Naive thymus-derived CD8-positive, alpha-beta T cell (primary cell): ENCODE results near the gene PIK3CG. TPM values are rescaled to one million over a fixed set of nuclear protein-coding genes. Genes with fewer than 3 reads are reported as not detected.
"Not testable (repeated sequence)": the region's sequence is repeated elsewhere in the genome, so short reads cannot be mapped to it uniquely, and the experiment has no call there.

Experiments
- ATAC-seq, 2 donors: fragments of 150-1000 bp; cut with Tn5 transposase in 1 of 2; sonication (Bioruptor Pico), chemical (Tn5 transposase) in 1 of 2; 1 replicate in 1 of 2; 2 replicates in 1 of 2; pipeline ENCODE4 v1.10.0; 2021; ENCODE audit warnings: mild to moderate bottlenecking in 2 of 2, moderate library complexity in 2 of 2
- POLR2A ChIA-PET: fragments of 350-600 bp; sonication (Branson Sonifier 250); formaldehyde crosslinking; loops from one replicate; lab custom pipeline; 2021; ENCODE audit warnings: antibody characterized with exemption; lab: Charles Lee
- DNase-seq, 10 donors: peaks; one replicate each; pipeline versions ENCODE4 v3.0.0 to v3.0.0-alpha.2; 2020 to 2022
- H3K27ac Mint-ChIP-seq, 10 donors: one replicate each; pipeline ENCODE4 v1.8.0; 2020 to 2022; ENCODE audit warnings: mild to moderate bottlenecking in 10 of 10, mixed read lengths in 10 of 10, moderate library complexity in 4 of 10, inconsistent platforms in 1 of 10
- H3K27me3 Mint-ChIP-seq, 5 donors: one replicate each; pipeline ENCODE4 v1.8.0; 2021 to 2022; ENCODE audit warnings: mixed read lengths in 5 of 5
- H3K36me3 Mint-ChIP-seq, 3 donors: one replicate each; pipeline ENCODE4 v1.8.0; 2020 to 2022; ENCODE audit warnings: mixed read lengths in 3 of 3, mild to moderate bottlenecking in 2 of 3, inconsistent platforms in 1 of 3
- H3K4me1 Mint-ChIP-seq, 4 donors: one replicate each; pipeline ENCODE4 v1.8.0; 2021 to 2022; ENCODE audit warnings: mixed read lengths in 4 of 4
- H3K4me3 Mint-ChIP-seq, 10 donors: one replicate each; pipeline ENCODE4 v1.8.0; 2020 to 2022; ENCODE audit warnings: mild to moderate bottlenecking in 10 of 10, mixed read lengths in 10 of 10, moderate library complexity in 6 of 10, inconsistent platforms in 1 of 10
- H3K9me3 Mint-ChIP-seq, 9 donors: one replicate each; pipeline ENCODE4 v1.8.0; 2020 to 2022; ENCODE audit warnings: mixed read lengths in 9 of 9, mild to moderate bottlenecking in 3 of 9, inconsistent platforms in 1 of 9, moderate library complexity in 1 of 9
- polyA plus RNA-seq, 3 donors: library from polyadenylated mRNA; unstranded; fragments of 300-500 nt; fragmentation: Illumina TruSeq; gene quantifications; one replicate each; pipeline ENCODE4 v1.2.3, GENCODE V29; 2021
- total RNA-seq, 8 experiments: library from RNA in 2 of 8; stranded (reverse) in 2 of 8; gene quantifications; one replicate each; pipeline ENCODE4 v1.2.3 and lab custom pipeline; 2021 to 2026

Gene PIK3CG
- total and polyA plus RNA-seq, 5 experiments from 2014 or later, result 18.3 to 34.4 (median 23.0) TPM

DNA sequence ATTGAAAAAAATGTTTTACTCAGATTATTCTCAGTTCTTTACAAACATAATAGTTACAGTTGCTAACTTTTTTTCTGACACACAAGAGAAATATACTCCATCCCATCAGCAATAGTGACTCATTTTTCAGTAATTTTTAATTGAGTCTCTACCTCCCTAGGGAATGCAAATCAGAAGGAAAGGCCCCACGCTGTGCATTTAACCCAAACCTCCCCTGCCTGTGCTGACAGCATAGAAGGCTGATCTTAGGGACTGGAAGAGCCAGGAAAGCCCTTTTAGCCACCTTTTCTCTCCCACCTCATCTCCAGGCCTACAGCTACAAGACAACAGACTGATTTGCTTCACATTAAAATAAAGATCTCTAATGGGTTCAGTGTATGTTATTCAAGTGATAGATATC lies 24.7 kb upstream of the PIK3CG start:
- Mint-ChIP-seq H3K4me3 (no peak overlapping the region), H3K9me3 (no peaks in the 10 kb centered on the region), H3K4me1 (peaks cover 0 to 9% (median 3%) of the 10 kb centered on the region in 4 donors), H3K27ac (no peak overlapping the region), H3K36me3 (no peaks in the 10 kb centered on the region), H3K27me3 (peaks cover 0 to 4% (median 0%) of the 10 kb centered on the region in 5 donors)
- POLR2A ChIA-PET, result no interaction called here
- no peak for DNase-seq
- ATAC-seq, result no peak

DNA sequence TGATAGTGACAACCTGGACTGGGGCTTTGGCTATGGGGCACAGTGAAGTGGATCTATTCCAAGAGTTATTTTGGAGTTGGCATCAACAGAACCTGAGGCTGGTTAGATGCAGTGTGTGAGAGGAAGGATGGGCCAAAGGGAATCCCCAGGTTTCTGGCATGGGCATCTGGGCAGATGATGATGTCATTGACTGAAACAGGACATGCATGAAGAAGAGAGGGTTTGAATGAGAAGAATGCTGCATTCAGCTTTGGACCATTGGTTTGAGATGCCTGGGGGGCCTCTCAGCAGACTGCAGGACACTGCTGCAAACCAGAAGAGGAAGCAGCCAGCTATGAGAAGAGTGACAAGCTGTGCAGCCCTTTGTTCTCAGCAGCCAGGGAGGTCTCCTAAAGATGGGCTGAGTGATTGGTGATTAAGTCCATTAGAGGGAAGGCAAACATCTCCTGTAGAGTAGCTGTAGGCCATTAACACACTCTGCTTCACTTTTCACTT lies 23.1 kb upstream of the PIK3CG start:
- ATAC-seq (no peak), DNase-seq (no peak)
- POLR2A ChIA-PET, result no interaction called here
- Mint-ChIP-seq H3K27ac (no peak overlapping the region), H3K4me3 (no peak overlapping the region), H3K36me3 (no peaks in the 10 kb centered on the region), H3K27me3 (peaks cover 0 to 4% (median 0%) of the 10 kb centered on the region in 5 donors), H3K9me3 (no peaks in the 10 kb centered on the region), H3K4me1 (peaks cover 0 to 9% (median 3%) of the 10 kb centered on the region in 4 donors)

DNA sequence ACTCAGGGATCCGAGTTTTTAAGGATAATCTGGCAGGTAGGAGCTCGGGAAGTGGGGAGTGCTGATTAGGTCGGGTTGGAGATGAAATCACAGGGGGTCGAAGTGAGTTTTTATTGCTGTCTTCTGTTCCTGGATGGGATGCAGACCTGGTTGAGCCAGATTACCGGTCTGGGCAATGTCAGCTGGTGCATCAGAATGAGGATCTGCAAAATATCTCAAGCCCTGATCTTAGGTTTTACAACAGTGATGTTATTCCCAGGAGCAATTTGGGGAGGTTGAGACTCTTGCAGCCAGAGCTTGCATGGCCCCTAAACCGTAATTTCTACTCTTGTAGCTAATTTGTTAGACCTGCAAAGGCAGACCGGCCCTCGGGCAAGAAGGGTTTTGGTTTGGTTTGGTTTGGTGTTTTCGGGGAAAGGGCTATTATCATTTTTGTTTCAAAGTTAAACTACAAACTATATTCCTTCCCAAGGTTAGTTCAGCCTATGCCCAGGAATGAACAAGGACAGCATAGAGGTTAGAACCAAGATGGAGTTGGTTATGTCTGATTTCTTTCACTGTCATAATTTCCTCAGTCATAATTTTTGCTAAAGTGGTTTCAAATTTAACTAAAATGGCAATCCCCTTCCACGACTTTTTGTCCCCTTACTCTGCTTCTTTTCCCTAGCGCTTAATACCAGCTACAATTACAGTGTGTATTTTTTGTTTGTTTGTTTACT lies 20.6 kb upstream of the PIK3CG start:
- no peak overlapping the region for H3K4me3 Mint-ChIP-seq
- no peak for ATAC-seq
- H3K27me3 Mint-ChIP-seq, result peaks cover 0 to 4% (median 1%) of the 10 kb centered on the region in 5 donors
- no peaks in the 10 kb centered on the region for H3K9me3 Mint-ChIP-seq
- no peak for DNase-seq
- H3K4me1 Mint-ChIP-seq, result peaks cover 0 to 8% (median 2%) of the 10 kb centered on the region in 4 donors
- POLR2A ChIA-PET, result no interaction called here
- H3K27ac Mint-ChIP-seq, result no peak overlapping the region
- no peaks in the 10 kb centered on the region for H3K36me3 Mint-ChIP-seq

DNA sequence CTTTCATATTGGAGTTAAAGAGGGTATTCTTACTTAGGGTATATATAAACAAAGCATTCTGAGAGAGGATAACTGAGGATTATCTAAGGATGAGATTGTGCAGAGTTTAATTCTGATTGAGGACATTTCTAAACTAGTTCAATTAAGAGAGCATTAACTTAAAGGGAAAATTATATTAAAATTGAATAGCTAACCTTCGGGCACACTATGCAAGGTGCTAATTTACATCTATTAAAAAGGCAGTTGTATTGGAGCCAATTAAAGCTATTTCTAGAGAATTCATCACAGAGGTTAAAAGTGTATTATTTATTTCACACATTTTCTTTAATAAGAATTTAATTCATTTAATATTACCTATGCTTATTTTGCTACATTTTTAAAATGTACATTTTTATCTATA lies 17.0 kb upstream of the PIK3CG start:
- DNase-seq, result no peak
- no peak overlapping the region for H3K4me3 Mint-ChIP-seq
- no peaks in the 10 kb centered on the region for H3K36me3 Mint-ChIP-seq
- H3K4me1 Mint-ChIP-seq, result no peaks in the 10 kb centered on the region
- H3K9me3 Mint-ChIP-seq, result peaks cover 0 to 4% (median 0%) of the 10 kb centered on the region in 9 donors
- POLR2A ChIA-PET, result no interaction called here
- no peak for ATAC-seq
- H3K27ac Mint-ChIP-seq, result no peak overlapping the region
- peaks cover 0 to 4% (median 1%) of the 10 kb centered on the region in 5 donors for H3K27me3 Mint-ChIP-seq

DNA sequence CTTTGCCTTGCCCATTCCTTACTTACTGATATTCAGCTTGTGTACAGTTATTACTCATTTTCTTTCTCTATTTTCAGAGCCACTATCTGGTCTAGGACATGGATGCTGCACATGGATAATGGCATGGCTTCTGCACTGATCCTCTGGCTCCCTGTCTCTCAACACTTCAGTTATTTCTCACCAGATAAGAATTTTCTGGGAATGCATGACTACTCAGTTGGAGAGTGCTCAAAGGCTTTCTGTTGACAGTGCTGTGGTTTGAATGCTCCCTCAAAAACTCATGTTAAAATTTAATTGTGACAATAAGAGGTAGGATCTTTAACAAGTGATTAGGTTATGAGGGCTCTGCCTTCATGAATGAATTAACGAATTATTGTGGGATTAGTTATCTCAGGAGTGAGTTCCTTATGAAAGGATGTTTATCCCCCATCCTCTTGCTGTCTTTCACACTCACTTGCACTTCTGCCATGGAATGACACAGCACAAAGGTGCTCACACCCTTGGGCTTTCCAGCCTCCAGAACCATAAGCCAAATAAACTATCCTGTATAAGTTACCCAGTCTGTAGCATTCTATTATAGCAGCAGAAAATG lies 16.1 kb upstream of the PIK3CG start:
- no peaks in the 10 kb centered on the region for H3K4me1 Mint-ChIP-seq
- DNase-seq (no peak), ATAC-seq (no peak)
- H3K27ac Mint-ChIP-seq, result no peak overlapping the region
- POLR2A ChIA-PET, result interaction anchor here (0.6 kb wide), 1 partner anchor 18 kb away, joined by 3 read pairs; no protein-coding TSS in a partner anchor
- H3K27me3 Mint-ChIP-seq, result peaks cover 0 to 5% (median 1%) of the 10 kb centered on the region in 5 donors
- no peaks in the 10 kb centered on the region for H3K36me3 Mint-ChIP-seq
- H3K9me3 Mint-ChIP-seq, result peaks cover 0 to 4% (median 0%) of the 10 kb centered on the region in 9 donors
- no peak overlapping the region for H3K4me3 Mint-ChIP-seq

DNA sequence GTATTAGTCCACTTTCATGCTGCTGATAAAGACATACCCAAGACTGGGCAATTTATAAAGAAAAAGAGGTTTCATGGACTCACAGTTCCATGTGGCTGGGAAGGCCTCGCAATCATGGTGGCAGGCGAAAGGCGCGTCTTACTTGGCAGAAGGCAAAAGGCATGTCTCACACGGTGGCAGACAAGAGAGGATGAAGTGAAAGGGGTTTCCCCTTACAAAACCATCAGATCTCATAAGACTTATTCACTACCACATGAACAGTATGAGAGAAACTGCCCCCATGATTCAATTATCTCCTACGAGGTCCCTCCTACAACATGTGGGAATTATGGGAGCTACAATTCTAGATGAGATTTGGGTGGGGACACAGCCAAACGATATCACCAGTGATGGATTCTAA lies 13.4 kb upstream of the PIK3CG start:
- H3K27me3 Mint-ChIP-seq, H3K4me3 Mint-ChIP-seq, H3K9me3 Mint-ChIP-seq, DNase-seq, ATAC-seq, H3K36me3 Mint-ChIP-seq, POLR2A ChIA-PET, H3K4me1 Mint-ChIP-seq, H3K27ac Mint-ChIP-seq: not testable (repeated sequence)

DNA sequence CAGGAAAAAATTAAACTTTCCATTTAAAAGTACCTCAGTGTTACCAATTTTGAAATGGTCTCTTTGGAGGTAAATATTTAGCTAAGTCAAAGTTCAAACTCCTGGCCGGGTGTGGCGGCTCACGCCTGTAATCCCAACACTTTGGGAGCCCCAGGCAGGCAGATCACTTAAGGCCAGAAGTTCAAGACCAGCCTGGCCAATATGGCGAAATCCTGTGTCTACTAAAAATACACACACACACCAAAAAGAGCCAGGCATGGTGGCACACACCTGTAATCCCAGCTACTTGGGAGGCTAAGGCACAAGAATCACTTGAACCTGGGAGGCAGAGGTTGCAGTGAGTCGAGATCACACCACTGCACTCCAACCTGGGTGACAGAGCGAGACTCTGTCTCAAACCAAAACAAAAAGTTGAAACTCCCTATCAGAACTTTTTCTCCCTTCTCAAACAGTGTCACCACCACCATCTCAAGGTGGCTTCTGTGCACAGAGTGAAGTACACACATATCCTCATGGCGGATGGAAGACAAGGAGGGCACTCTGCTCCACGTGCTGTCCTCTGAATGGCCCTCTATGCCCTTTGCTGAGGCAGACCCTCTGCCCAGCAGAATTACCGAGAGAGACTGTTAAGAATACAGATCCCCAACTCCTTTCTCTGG lies 11.7 kb upstream of the PIK3CG start:
- H3K4me1 Mint-ChIP-seq, result no peaks in the 10 kb centered on the region
- POLR2A ChIA-PET, result no interaction called here
- H3K4me3 Mint-ChIP-seq, result no peak overlapping the region
- H3K9me3 Mint-ChIP-seq, result peaks cover 0 to 8% (median 0%) of the 10 kb centered on the region in 9 donors
- H3K27ac Mint-ChIP-seq, result peak overlapping the region in 1 of 10 donors; percentile 4
- DNase-seq, result no peak
- H3K27me3 Mint-ChIP-seq, result peaks cover 0 to 2% (median 0%) of the 10 kb centered on the region in 5 donors
- no peak for ATAC-seq
- H3K36me3 Mint-ChIP-seq, result no peaks in the 10 kb centered on the region

DNA sequence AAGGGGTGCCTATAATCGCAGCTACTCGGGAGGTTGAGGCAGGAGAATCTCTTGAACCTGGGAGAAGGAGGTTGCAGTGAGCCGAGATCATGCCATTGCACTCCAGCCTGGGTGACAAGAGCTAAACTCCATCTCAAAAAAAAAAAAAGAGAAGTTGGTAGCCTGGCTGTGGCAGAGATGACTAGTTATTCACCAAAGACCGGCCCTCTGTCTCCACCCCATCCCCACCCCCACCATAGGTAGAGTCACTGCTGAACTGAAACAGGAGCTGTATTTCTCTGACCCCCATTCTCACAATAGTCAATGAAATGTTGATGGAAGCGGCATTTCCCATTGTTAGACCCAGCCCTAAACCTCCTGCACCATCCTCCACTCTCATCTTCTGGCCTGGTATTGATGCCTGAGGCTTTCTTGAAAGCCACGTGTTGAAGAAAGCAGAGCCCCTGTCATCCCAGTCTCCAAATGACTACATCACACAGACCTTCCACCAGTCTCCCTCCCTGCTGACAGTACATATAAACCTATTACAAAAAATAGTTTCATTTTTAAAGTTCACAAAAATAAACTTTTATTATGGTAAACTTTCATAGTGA lies 9.4 kb upstream of the PIK3CG start:
- Mint-ChIP-seq H3K9me3 (peaks cover 0 to 8% (median 0%) of the 10 kb centered on the region in 9 donors), H3K27ac (peak overlapping the region in 1 of 10 donors; percentile 54), H3K36me3 (peaks cover 0 to 2% (median 0%) of the 10 kb centered on the region in 3 donors), H3K27me3 (peaks cover 0 to 2% (median 0%) of the 10 kb centered on the region in 5 donors), H3K4me1 (peaks cover 2 to 12% (median 5%) of the 10 kb centered on the region in 4 donors), H3K4me3 (peak overlapping the region in 1 of 10 donors; percentile 30)
- ATAC-seq (no peak), DNase-seq (no peak)
- POLR2A ChIA-PET, result interaction anchor here (1.0 kb wide), 1 partner anchor 9 kb away, joined by 4 read pairs; no protein-coding TSS in a partner anchor

DNA sequence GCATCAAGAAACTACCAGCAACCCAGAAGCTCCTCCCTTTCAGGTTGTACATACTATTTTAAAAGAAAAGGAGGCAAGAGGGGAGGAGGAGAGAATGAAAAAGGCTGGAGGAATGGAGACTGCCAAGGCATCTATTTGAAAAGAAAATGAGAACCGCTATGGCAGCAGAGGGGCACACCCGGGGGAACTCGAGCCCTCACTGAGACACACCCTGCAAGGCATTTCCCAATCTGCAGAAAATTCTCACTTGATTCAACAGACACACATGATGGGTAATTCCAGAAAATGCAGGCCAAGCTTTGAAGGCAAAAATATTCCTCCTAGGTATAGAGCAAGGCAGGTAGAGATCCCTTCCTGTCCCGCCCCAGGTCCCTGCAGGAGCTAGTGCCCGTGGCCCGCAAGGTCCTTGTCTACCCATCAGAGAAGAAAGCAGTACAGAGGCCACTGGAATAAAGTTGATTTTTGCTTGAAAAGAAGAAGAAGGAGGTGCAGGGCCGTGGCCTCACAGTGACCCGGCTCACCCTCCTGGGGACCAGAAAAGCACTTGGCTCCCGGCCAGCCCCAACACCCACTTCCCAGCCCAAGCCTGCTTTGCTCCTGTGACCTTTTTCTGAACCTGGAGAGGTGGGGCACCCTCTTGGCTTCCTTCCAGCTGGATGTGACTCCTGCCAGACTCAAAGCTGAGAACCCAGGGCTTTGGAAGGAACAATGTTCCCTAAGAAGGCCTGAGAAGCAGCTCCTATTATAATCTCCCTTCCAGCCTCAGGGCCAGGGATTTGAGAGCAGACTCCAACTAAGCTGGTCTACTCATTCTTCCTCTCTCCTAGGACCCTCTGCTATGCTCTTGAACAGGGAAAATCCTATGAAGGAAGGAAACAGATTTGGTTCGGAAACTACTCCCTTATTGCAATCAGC lies 6.2 kb upstream of the PIK3CG start:
- Mint-ChIP-seq H3K36me3 (peaks cover 0 to 2% (median 0%) of the 10 kb centered on the region in 3 donors), H3K4me3 (no peak overlapping the region), H3K4me1 (peaks cover 9 to 40% (median 30%) of the 10 kb centered on the region in 4 donors), H3K27me3 (no peaks in the 10 kb centered on the region), H3K27ac (peak overlapping the region in 3 of 10 donors; percentile 40 to 56 (median 54)), H3K9me3 (peaks cover 0 to 4% (median 0%) of the 10 kb centered on the region in 9 donors)
- POLR2A ChIA-PET, result interaction anchor here (0.5 to 1.0 kb wide), 3 partner anchors 9 to 306 kb away, joined by 3 to 4 read pairs (median 3); no protein-coding TSS in a partner anchor
- DNase-seq (no peak), ATAC-seq (no peak)

DNA sequence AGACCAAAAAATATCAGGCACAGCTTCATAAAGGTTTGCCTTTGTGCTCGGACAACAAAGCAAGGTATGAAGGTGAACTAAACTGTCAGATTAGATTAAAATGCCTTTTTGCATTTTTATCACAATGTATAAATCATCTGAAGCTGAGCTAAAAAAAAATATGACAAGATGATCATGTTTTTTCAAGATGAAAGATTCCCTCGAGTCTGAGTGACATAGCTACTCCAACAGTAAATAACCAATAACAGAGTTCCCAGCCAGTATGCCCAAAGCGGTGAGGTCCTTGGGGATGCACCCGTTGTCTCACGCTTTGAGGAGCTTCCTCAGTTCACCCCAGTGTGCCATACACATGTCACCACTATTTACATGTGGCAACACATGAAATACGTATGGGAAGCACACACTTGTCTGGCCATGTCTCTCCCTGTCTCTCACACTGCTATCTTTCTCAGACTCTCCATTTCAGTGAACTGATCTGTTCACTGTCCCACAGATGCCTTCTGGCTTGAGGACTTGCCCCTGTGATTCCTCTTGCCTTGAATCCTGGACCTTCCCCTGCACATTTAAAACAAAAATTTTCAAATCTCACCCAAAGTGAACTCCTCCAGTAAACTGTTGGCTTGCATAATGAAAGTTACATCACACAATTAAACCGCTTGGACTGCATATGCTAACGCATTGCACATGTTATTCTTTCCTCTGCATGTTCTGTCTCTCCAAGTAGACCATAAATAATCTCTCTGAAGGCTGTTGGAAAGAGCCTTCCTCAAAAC lies 2.6 kb upstream of the PIK3CG start:
- Mint-ChIP-seq H3K4me3 (peak overlapping the region in 4 of 10 donors; percentile 22 to 95 (median 46)), H3K36me3 (peaks cover 0 to 9% (median 6%) of the 10 kb centered on the region in 3 donors), H3K9me3 (peaks cover 0 to 3% (median 0%) of the 10 kb centered on the region in 9 donors), H3K4me1 (peaks cover 17 to 65% (median 53%) of the 10 kb centered on the region in 4 donors), H3K27me3 (no peaks in the 10 kb centered on the region), H3K27ac (peak overlapping the region; percentile 85 to 95 (median 92))
- DNase-seq (no peak), ATAC-seq (no peak)
- POLR2A ChIA-PET, result interaction anchor here (1.5 to 2.3 kb wide), 2 partner anchors 202 to 306 kb away, joined by 5 to 7 read pairs; partner anchors contain the start of genes CCDC71L and HBP1
